IPS-18c (cell line): ENCODE results near the gene CAMTA1.

Source experiments
- H3K4me3 ChIP-seq: 2 replicates; pipeline ENCODE4 v1.7.0; 2013; ENCODE audit warnings: low read depth, mild to moderate bottlenecking, low read length, moderate library complexity; ENCODE audit not compliant: insufficient read depth
- H3K9me3 ChIP-seq: one replicate; pipeline ENCODE4 v1.6.1; 2013; ENCODE audit warnings: mild to moderate bottlenecking, low read length, moderate library complexity; ENCODE audit not compliant: control insufficient read depth, insufficient read depth

CAMTA1 gene

DNA sequence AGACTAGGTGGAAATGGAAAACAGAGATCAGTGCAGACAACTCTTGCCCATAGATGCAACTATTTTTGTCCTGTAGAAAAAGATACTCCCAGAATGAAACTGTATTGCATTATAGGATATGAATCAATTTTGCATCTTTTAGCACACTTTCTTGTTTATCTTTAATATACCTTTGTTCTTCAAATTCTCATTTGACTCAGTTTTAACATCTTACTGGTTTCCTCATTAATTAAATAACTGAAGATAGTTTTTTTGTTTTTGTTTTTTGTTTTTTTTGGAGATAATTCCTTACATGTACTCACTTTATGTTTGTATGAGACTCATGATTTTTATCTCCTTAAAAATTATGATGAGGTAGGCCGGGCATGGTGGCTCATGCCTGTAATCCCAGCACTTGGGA lies 10.9 kb upstream of the CAMTA1 start:
- no peak overlapping the region for H3K4me3 ChIP-seq
- H3K9me3 ChIP-seq, result no peaks in the 10 kb centered on the region

DNA sequence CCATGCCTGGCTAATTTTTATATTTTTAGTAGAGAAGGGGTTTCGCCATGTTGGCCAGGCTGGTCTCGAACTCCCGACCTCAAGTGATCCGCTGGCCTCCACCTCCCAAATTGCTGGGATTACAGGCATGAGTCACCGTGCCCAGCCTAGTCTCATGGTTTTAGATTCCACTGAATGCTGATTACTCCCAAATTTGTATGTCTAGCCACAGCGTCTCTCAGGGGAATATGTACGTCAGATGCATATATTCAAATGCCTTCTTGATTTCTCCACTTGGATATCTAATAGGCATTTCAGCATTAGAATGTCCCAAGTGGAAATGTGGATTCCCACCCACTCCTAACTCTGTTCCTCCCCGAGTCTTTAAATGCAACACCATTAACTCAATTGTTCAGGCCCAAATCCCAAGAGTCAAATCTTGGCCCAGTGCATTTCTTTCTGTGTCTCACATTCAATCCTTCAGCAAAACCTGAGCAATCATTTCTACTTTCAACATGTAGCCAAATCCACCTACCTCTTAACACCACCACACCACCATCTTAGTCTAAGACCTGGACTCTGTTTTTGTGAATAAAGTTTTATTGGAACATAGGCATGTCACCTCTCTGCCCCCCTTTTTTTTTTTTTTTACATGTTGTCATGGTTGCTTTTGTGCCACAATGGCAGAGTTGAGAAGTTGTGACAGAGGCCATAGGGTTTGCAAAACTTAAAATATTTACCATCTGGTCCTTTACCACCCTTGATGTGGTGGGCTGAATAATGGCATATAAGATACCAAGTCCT lies 9.8 kb upstream of the CAMTA1 start:
- Histone ChIP-seq H3K9me3 (no peaks in the 10 kb centered on the region), H3K4me3 (no peak overlapping the region)

DNA sequence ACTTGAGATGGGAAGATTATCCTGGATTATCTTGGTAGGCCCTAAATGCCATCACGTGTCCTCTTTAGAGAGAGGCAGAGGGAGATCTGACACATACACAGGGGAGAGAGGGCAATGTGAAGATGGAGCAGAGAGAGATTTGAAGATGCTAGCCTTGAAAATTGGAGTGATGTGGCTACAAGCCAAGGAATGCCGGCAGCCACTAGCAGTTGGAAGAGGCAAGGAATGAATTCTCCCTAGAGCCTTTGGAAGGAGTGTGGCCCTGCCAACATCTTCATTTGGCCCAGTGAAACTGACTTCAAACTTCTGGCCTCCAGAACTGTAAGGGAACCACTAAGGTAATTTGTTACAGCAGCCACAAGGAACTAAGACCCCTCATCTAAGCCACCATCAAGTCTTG lies 8.9 kb upstream of the CAMTA1 start:
- no peak overlapping the region for H3K4me3 ChIP-seq
- H3K9me3 ChIP-seq, result no peaks in the 10 kb centered on the region

DNA sequence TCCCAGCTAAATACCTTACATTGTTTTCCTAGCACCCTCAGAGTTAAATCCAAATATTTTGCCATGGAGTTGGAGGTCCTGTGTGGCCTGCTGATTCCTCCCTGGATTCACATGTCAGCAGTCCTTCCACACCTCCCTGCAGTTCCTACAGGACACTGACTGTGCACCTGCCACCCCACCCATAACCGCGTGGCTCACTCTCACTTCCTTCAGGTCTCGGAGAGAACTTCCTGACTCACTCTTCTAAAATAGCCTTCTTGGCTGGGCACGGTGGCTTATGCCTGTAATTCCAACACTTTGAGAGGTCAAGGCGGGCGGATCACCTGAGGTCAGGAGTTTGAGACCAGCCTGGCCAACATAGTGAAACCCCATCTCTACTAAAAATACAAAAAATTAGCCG lies 8.4 kb upstream of the CAMTA1 start:
- Histone ChIP-seq H3K4me3 (no peak overlapping the region), H3K9me3 (no peaks in the 10 kb centered on the region)

DNA sequence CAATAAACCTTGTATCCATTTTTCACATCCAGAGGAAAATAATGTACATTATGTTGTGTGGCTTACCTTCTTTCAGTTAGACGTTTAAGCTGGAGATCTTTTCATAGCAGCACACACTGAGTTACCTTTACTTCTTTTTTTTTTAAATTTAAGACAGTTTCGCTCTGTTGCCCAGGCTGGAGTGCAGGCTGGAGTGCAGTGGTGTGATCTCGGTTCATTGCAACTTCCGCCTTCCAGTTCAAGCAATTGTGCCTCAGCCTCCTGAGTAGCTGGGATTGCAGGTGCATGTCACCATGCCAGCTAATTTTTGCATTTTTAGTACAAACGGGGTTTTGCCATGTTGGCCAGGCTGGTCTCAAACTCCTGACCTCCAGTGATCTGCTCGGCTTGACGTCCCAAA lies 7.4 kb upstream of the CAMTA1 start:
- no peak overlapping the region for H3K4me3 ChIP-seq

DNA sequence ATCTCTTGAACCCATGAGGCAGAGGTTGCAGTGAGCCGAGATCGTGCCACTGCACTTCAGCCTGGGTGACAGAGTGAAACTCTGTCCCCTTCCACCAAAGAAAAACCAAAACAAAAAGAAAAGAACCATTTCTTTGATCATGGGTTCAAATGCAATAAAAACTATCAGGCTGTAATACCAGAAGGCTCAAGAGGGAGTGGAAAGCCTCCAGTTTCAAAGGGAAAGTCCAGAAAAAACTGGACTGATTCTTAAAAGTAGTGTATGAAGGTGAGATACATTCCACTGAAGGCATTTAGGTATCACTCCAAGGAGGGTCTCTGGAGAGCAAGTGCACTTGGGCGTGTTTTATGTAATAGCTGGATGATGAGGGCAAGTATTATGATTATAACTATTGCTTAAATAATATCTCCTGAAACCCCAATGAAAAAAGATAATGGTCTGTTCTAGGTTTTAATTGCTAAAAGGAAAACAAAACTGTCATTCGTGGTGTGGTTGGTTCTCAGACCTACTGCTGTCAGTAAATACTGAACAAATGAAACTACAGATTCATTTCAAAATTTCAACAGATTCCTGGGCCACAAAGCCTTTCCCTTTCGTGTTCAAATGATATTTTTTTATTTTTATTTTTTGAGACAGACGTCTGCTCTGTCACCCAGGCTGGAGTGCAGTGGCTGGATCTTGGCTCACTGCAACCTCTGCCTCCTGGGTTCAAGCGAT lies 6.0 kb upstream of the CAMTA1 start:
- Histone ChIP-seq H3K9me3 (no peaks in the 10 kb centered on the region), H3K4me3 (no peak overlapping the region)

More for the DNA sequence above, 7.4 kb upstream of the CAMTA1 start:
- H3K9me3 ChIP-seq, result no peaks in the 10 kb centered on the region

DNA sequence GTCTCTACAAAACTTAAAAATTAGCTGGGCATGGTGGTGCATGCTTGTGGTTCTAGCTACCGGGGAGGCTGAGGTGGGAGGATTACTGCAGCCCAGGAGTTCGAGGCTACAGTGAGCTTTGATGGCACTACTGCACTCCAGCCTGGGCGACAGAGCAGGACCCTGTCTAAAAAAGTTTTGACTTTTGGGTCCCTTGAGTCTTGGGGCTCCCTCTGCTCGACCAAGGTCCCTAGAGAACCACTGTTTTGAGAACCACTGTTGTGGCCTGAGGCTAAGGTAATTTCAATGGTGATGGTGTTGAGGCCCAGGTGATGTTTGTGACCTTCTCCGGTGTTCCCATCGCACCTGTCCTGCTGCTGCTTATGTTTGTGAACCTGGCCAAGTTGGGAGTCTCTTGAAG lies 3.1 kb upstream of the CAMTA1 start:
- H3K4me3 ChIP-seq, result no peak overlapping the region
- no peaks in the 10 kb centered on the region for H3K9me3 ChIP-seq

DNA sequence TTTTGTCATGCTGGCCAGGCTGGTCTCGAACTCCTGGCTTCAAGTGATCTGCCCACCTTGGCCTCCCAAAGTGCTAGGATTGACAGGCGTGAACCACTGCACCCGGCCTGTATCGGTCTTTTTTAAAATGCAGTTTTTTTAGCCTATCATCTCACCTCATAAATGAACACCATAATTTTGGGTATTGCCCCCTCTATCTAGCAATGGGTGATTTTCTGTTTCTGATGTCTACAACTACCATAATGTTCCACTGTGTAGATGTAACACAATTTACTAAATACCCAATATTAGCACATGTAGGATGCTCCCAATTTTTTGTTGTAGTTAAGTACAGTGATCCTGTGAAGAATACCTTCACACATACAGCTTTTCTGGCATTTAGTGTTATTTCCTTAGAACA lies 2.0 kb upstream of the CAMTA1 start:
- Histone ChIP-seq H3K9me3 (no peaks in the 10 kb centered on the region), H3K4me3 (no peak overlapping the region)

DNA sequence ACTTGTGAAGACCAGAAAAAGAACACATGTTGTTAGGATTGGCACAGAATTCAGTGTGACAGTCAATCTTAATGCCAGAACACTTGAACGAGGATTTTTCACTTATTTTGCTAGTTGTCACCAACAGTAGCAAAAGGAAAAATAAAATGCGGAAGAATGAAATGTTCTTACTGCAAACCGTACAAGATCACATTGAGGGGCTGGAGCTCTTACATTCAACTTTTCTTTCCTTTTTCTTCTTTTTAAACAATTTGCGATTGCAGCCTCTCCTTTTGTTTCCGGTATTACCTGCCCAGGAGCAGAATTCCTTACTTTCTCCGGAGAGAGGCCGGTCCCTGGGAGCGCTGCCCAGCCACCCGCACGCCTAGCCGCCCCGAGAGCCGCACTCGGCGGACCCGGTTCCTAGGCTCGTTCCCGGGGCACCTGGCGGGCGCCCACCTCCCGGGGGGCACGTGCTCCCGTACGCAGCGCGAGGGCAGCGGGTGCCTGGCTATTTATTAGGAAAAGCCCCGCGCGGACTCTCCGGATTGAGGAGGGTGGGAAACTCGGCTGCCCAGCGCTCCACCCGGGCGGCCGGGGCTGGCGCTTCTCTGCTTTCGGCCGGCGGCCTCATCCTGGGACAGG lies 1.2 kb upstream of the CAMTA1 start:
- Histone ChIP-seq H3K4me3 (peak overlapping the region; percentile 78), H3K9me3 (no peaks in the 10 kb centered on the region)

DNA sequence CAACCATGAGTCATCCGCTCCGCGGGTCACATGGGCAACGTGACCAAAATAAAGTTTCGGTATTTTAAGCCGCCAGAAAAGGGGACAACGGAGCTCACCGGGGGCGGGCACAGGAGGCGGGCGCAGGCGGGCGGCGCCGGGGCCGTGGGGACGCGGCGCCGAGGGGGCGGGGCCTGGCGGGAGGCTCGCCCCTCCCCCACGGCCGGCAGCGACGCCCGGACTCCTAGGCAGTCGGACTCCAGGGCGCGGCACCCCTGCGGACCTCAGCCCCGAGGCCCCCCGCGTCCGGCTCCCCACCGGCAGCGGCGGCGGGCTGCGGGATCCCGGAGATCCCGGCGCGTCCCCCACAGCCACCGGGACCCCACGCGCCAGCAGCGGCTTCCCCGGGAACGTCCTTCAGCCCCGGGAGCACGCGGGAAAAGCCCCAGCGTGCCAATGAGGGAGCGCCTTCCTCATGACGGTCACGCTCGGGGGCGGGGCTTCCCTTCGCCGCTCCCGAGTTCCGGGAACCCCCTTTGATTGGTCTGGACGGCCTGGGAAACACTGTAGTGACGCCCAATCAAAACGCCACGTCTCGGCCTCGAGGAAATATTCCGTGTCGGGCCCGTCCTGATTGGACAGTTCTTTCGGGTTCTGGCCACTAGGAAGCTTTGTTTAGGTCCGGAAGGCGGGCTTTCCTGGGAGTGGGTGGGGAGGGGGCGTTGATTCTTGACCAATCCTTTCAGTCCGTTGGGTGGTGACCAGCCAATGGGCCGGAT lies 515 bp upstream of the CAMTA1 start:
- Histone ChIP-seq H3K9me3 (no peaks in the 10 kb centered on the region), H3K4me3 (peak overlapping the region; percentile 78)

DNA sequence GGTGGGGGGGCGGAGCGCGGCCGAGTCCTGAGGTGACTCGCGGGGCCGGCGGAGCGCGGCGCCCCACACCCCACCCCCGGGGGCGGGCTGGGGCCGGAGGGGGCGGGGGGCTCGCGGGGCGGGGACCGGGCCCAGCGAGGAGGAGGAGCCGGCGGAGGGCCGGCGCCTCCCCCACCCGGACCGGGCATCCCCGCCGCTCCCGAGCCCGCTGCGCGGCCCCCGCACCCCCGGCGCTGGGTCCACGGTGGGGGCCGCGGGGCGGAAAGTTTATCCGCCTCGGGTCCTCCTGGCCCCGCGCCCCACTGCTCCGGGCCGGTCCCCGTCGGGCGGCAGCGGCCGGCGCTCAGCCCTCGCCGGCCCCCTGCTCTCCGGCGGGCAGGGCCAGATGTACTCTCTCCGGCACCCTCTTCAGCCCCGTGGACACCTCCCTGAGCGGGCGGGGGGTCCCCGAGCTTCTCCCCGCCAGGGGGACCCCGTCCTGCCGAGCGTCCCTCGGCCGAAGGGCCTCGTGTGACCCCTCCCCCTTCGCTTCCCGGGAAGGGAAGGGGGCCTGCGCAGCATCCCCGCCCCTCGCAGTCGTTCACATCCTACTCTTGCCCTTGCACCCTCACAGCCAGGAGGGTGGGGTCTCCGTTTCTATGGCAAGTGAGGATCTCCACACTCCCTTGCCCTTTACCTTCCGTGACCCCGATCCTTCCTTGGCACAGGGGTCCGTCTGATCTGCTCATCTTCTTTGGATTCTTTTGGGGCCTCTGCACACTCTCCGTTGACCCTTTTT lies 663 bp downstream of the CAMTA1 start:
- no peaks in the 10 kb centered on the region for H3K9me3 ChIP-seq
- peak overlapping the region; percentile 76 for H3K4me3 ChIP-seq

DNA sequence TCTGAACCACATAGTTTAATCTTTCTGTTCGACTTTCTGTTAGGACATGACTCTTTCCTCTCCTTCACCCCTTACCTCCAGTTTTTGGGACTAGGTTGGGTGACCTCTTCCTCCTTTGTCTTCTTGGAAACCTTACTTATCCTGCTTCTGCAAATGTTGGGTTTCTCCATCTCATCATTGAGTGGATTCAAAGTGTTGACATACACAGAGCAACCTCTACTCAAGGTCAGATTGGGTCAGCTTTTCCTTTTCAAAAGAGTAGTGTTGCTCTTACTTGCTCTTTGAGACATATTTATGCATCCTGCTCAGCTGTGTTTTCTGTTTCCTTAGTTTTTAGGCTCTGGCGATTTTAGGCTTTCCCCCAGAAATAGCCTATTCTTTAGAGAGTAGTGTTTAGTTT lies 3.7 kb downstream of the CAMTA1 start:
- H3K4me3 ChIP-seq, result no peak overlapping the region
- H3K9me3 ChIP-seq, result no peaks in the 10 kb centered on the region

DNA sequence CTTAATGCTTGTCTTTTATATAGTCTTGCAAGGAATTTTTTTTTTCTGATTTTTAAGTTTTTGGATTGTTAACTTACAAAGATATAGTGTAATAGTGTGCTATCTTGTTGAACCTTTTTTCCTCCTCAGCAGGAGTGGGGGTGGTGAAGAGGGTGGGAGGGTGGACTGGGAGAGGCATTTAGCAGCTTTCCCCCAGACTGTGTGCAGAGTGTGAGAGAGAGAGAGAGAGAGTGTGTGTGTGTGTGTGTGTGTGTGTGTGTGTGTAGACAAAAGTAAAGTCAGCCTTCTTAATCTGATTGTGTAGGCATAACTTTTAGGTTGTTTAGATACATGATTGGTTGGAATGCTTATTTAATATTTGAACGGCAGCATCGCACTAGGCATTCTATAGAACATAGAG lies 4.9 kb downstream of the CAMTA1 start:
- Histone ChIP-seq H3K4me3 (no peak overlapping the region), H3K9me3 (no peaks in the 10 kb centered on the region)

DNA sequence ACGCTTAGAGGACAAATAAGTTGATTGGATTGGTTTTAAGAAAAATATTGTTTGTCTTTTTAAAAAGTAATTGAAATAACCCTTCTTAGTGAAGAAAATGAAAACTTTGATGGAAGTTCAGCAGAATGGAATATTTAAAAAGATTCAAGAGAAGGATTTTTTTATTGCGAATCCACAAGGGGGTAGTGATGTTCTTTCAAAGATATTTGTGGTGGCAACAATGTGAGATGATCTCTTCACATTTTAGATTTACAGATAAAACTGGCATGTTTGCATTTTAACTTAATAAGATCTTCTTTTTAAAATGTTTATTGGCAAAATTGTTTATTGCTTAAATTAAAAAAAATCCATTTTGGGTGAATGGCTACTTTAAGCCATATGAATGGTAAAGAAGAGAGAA lies 8.9 kb downstream of the CAMTA1 start:
- no peaks in the 10 kb centered on the region for H3K9me3 ChIP-seq
- H3K4me3 ChIP-seq, result no peak overlapping the region

DNA sequence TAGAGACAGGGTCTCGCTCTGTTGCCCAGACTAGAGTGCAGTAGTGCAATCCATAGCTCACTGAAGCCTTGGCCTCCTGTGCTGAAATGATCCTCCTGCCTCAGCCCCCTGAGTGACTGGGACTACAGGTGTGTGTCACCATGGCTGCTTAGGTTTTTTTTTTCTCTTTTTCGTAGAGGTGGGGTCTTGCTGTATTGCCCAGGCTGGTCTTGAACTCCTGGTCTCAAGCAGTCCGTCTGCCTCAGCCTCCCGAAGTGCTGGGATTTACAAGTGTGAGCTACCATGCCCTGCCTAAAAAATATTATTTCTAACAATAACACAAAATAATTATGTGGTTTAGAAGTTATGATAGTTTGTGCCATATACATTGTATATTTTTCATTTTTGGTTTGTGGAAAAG lies 9.9 kb downstream of the CAMTA1 start:
- Histone ChIP-seq H3K4me3 (no peak overlapping the region), H3K9me3 (no peaks in the 10 kb centered on the region)

DNA sequence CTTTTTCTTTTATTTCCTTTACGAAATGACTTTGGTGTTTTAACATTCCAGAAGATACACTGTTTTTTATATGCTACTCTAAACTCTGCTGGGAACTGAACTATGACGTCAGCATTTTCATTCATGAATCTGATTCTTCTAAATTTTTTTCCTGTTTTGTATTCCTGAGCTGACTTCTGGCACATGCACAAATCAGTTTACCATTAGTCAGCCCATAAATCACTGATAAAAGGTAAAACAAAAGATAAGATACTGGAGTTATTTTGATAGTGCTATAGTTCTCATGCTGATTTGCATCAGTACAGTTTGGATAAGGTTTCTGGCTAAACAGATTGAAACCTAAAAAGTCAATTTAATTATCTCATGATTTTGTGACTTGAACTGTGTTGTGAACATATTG lies 10.4 kb downstream of the CAMTA1 start:
- Histone ChIP-seq H3K9me3 (no peaks in the 10 kb centered on the region), H3K4me3 (no peak overlapping the region)

DNA sequence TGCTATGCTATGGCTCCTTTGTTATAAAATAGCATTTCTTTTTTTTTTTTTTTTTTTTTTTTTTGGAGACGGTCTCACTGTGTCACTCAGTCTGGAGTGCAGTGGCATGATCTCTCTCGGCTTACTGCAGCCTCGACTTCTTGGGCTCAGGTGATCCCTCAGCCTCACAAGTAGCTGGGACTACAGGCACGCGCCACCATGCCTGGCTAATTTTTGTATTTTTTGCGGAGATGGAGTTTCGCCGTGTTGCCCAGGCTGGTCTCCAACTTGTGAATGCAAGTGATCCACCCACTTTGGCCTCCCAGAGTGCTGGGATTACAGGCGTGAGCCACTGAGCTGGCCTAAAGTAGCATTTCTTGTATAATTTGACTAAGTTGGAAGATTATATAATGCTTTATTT lies 10.8 kb downstream of the CAMTA1 start:
- H3K4me3 ChIP-seq, result no peak overlapping the region

More for the DNA sequence above, 10.8 kb downstream of the CAMTA1 start:
- no peaks in the 10 kb centered on the region for H3K9me3 ChIP-seq
